Mammary epithelial cell (primary cell): ENCODE measurements around the gene EEF1A2.

Source experiments
- CTCF ChIP-seq, 2 donors: IDR thresholded peaks in 1 of 2; conservative IDR thresholded peaks in 1 of 2; 2 replicates each; pipeline ENCODE4 v1.5.1; 2011 to 2012; ENCODE audit warnings: inconsistent platforms in 2 of 2, low read length in 2 of 2, mild to moderate bottlenecking in 2 of 2, control low read depth in 1 of 2, low read depth in 1 of 2; ENCODE audit not compliant: insufficient read depth in 1 of 2; ENCODE audit errors: extremely low read depth in 1 of 2
- EZH2 ChIP-seq: IDR thresholded peaks from 2 replicates; pipeline ENCODE4 v1.6.1; 2012; ENCODE audit warnings: low read length, inconsistent platforms, borderline replicate concordance

- no peak for TF ChIP-seq CTCF (conservative IDR thresholded peaks at IDR 0.05 in 1 of 2, IDR thresholded peaks at IDR 0.05 in 1 of 2; ENCODE audit: extremely low read depth in 1 of 2, insufficient read depth in 1 of 2, low read depth in 1 of 2, low read length in 2 of 2)
- TF ChIP-seq EZH2 = no peak
Measured at GRCh38 chr20:63464289-63464635, 34.6 kb downstream of the EEF1A2 start.
